Smooth muscle cell (in vitro differentiated cells): ENCODE results near the gene LTB4R. TPM values are rescaled to one million over a fixed set of nuclear protein-coding genes. Genes with fewer than 3 reads are reported as not detected.

ENCODE experiments used
- DNase-seq: peaks from one replicate; lab custom pipeline; 2025; ENCODE audit not compliant: unreplicated experiment; lab: John Stamatoyannopoulos, UW
- H2AFZ ChIP-seq: fragments of 200-600 bp; sonication (generic); 2 replicates; pipeline ENCODE4 v1.6.0; 2016; ENCODE audit warnings: antibody characterized with exemption, low read depth, mild to moderate bottlenecking
- H3F3A ChIP-seq: fragments of 200-600 bp; sonication (generic); 2 replicates; pipeline ENCODE4 v1.6.0; 2017; ENCODE audit warnings: antibody characterized with exemption, low read depth
- H3K27ac ChIP-seq: fragments of 200-600 bp; sonication (generic); 2 replicates; pipeline ENCODE4 v1.5.1; 2016; ENCODE audit warnings: low read depth, mild to moderate bottlenecking
- H3K27me3 ChIP-seq: fragments of 200-600 bp; sonication (generic); 2 replicates; pipeline ENCODE4 v1.6.1; 2016; ENCODE audit warnings: low read depth, mild to moderate bottlenecking
- H3K36me3 ChIP-seq: fragments of 200-600 bp; sonication (generic); 2 replicates; pipeline ENCODE4 v1.5.1; 2016; ENCODE audit warnings: low read depth
- H3K4me1 ChIP-seq: fragments of 200-600 bp; sonication (generic); 2 replicates; pipeline ENCODE4 v1.5.1; 2016; ENCODE audit warnings: low read depth
- H3K4me2 ChIP-seq: fragments of 200-600 bp; sonication (generic); 2 replicates; pipeline ENCODE4 v1.6.0; 2016; ENCODE audit warnings: mild to moderate bottlenecking
- H3K4me3 ChIP-seq: fragments of 200-600 bp; sonication (generic); 2 replicates; pipeline ENCODE4 v1.5.1; 2016; ENCODE audit warnings: mild to moderate bottlenecking
- H3K79me2 ChIP-seq: fragments of 200-600 bp; sonication (generic); 2 replicates; pipeline ENCODE4 v1.6.0; 2016; ENCODE audit warnings: low read depth, mild to moderate bottlenecking
- H3K9ac ChIP-seq: fragments of 200-600 bp; sonication (generic); 2 replicates; pipeline ENCODE4 v1.6.0; 2016; ENCODE audit warnings: low read depth
- H3K9me3 ChIP-seq: fragments of 200-600 bp; sonication (generic); replicated peaks from 2 replicates; pipeline ENCODE4 v1.5.1; 2016; ENCODE audit warnings: low read depth
- H4K20me1 ChIP-seq: fragments of 200-600 bp; sonication (generic); 2 replicates; pipeline ENCODE4 v1.6.0; 2016; ENCODE audit warnings: low read depth
- WGBS: methylation state at CpG from one replicate; pipeline ENCODE4 v1.1.7; 2016; ENCODE audit warnings: low lambda C conversion rate; 5-methylcytosine and 5-hydroxymethylcytosine counted together
- polyA plus RNA-seq: library from polyadenylated mRNA; unstranded; fragments of >200 nt; fragmentation: Nextera tagmentation; extraction: Ambion mirVana; gene quantifications from 2 replicates; pipeline ENCODE4 v1.2.1, GENCODE V29; 2016
- total RNA-seq: library from RNA; depleted of rRNA; stranded (reverse); fragments of >200 nt; gene quantifications from 2 replicates; pipeline ENCODE4 v1.2.3, GENCODE V29; 2014
- TF ChIP-seq, protein P1 (sequence below): fragments of 200-600 bp; sonication (generic); IDR thresholded peaks from 2 replicates; pipeline ENCODE4 v1.5.1; 2017; ENCODE audit warnings: borderline replicate concordance, mild to moderate bottlenecking, antibody characterized with exemption; ENCODE audit not compliant: insufficient read depth, poor library complexity, severe bottlenecking

The LTB4R gene
- total and polyA plus RNA-seq, 2 experiments from 2014 or later = 1.6 to 2.7 TPM

DNA sequence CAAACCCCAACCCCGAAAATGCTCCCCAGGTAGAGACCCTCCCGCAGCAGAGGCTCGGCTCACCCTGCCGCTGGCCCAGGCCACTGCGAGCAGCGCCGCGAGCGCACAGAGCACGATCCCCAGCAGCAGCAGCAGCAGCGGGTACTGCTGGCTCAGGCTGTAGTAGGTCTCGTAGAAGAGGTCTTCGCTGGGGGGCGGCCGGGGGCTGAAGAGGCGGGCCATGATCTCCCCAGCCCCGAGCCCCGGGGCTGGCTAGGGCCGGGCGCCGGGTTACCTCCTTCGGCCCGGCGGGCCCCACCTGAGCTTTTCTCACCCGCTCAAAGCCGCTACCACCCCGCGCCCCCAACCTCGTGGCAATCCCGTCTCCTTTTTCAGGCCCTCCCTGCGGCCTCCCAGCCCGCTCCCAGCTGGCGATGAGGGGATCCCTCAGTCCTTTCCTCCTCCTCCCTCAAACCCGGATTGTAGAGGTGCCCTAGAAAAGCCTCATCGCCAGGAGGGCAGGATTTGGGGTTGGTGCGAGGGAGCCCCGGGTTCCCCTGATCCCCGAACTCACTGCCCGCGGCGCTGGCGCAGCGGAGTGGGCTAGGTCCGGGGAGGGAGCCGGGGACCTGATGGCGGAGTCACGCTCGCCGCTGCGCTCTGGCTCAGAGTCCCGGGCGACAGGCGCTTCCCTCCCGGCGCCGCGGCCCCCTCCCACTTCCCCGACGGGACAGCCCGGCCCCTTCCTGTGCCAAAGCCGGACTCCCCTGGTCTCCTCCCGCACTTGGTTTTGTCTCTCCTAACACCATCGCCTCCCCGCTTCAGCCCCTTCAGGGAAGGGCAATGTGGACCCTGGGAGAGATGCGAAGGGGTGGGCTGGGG is 23.4 kb downstream of the LTB4R start, which contains the start of gene ADCY4:
TSS of gene ADCY4 (minus strand) at position 641 of the 861 bp plus-strand sequence. CDS start at position 222, 419 bp downstream.
- no peaks in the 10 kb centered on the region for H3K79me2 ChIP-seq
- no peak for DNase-seq
- no peaks in the 10 kb centered on the region for H4K20me1 ChIP-seq
- no peaks in the 10 kb centered on the region for H3K36me3 ChIP-seq
- H3K9me3 ChIP-seq = no peaks in the 10 kb centered on the region
- TF ChIP-seq, protein P1, sequence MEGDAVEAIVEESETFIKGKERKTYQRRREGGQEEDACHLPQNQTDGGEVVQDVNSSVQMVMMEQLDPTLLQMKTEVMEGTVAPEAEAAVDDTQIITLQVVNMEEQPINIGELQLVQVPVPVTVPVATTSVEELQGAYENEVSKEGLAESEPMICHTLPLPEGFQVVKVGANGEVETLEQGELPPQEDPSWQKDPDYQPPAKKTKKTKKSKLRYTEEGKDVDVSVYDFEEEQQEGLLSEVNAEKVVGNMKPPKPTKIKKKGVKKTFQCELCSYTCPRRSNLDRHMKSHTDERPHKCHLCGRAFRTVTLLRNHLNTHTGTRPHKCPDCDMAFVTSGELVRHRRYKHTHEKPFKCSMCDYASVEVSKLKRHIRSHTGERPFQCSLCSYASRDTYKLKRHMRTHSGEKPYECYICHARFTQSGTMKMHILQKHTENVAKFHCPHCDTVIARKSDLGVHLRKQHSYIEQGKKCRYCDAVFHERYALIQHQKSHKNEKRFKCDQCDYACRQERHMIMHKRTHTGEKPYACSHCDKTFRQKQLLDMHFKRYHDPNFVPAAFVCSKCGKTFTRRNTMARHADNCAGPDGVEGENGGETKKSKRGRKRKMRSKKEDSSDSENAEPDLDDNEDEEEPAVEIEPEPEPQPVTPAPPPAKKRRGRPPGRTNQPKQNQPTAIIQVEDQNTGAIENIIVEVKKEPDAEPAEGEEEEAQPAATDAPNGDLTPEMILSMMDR = no peak
- H3F3A ChIP-seq = no peaks in the 10 kb centered on the region
- H3K27ac ChIP-seq = no peak within 1 kb of the TSS
- peak within 1 kb of the TSS; percentile 35 for H3K4me3 ChIP-seq
- WGBS = 3% methylated on average over 60 of the region's 65 CpGs
- H2AFZ ChIP-seq = no peak within 1 kb of the TSS
- H3K4me1 ChIP-seq = peaks cover 10% of the 10 kb centered on the region
- H3K27me3 ChIP-seq = peaks cover 74% of the 10 kb centered on the region
- H3K4me2 ChIP-seq = peak within 1 kb of the TSS; percentile 73
- no peak within 1 kb of the TSS for H3K9ac ChIP-seq

DNA sequence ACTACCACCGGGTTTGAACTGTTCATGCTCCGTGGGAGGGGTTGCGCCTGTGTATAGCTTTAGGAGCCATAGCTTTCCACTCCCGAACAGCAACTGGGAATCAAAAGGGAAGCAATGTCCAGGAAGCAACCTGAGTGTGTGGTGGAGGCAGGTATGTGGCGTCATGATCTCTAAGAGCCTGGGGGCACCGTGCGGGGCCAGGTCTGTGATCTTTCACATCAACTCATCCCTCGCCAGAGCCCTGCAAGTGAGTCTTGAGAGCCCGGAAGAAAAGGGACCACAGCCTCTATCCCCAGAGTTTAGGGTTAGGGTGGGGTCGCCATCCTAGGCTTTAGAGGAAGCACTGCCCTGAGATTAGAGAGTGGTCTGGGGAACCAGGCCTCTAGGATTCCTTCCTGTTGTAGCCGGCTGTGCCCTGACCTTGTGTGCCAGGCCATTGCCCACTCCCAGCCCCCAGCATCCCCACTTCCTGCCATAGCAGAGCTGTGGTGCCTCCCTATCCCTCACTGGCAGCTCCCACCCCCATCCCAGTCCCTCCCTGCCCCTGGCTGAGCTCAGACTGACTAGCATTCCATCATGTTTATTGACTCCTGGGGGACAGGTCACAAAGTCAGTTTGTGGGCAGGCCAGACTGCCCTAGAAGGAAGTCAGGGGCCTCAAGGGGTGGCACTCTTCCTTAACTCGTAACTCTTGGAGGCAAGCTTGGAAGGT is 24.3 kb downstream of the LTB4R start:
- Histone ChIP-seq H3K27ac (no peak overlapping the region), H3F3A (no peaks in the 10 kb centered on the region), H3K4me2 (no peak overlapping the region), H3K4me3 (no peak overlapping the region), H3K36me3 (no peaks in the 10 kb centered on the region), H3K27me3 (peaks cover 83% of the 10 kb centered on the region), H3K9me3 (no peaks in the 10 kb centered on the region), H3K79me2 (no peaks in the 10 kb centered on the region), H4K20me1 (no peaks in the 10 kb centered on the region), H3K4me1 (peaks cover 11% of the 10 kb centered on the region), H2AFZ (no peak overlapping the region), H3K9ac (no peak overlapping the region)
- WGBS = 49% methylated on average over 12 of the region's 12 CpGs
- no peak for DNase-seq
- TF ChIP-seq, protein P1 = no peak

DNA sequence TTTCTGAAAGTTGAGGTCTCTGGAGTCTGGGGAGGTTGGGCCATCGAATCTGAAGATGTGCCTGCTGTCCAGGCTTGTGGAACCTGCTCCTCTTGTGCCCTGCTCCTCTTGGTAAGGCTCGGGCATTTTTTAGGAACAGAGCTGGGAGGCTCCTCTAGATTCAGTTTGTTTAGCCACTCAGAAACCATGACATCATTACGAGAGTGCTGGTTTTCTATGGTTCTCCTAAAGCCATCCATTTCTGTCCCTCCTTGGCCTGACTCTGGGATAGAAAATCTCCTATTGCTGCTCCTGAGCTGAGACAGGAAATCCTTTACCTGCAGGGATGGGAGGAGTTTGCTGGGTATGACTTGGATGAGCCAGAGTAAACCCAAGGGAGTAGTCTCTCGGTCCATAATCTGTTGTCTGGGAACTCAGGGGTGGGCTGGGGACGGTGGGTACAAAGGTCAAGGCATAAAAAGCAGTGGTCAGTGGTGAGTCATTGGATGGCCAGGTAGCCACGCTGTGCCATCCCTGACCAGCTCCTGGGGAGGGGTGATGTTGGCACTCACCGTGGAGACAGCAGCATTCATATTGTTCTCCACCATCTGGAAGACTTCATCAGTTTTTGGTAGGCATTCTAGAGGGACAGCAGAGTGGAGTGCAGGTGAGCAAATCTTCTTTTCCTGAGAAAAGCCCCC is 26.0 kb downstream of the LTB4R start:
- no peak overlapping the region for H2AFZ ChIP-seq
- H3K9me3 ChIP-seq = no peaks in the 10 kb centered on the region
- H4K20me1 ChIP-seq = no peaks in the 10 kb centered on the region
- H3K9ac ChIP-seq = no peak overlapping the region
- H3K36me3 ChIP-seq = no peaks in the 10 kb centered on the region
- H3K79me2 ChIP-seq = no peaks in the 10 kb centered on the region
- H3K27ac ChIP-seq = no peak overlapping the region
- H3K4me3 ChIP-seq = no peak overlapping the region
- 89% methylated on average over 7 of the region's 7 CpGs for WGBS
- DNase-seq = no peak
- H3K4me1 ChIP-seq = peaks cover 11% of the 10 kb centered on the region
- TF ChIP-seq, protein P1 = no peak
- no peaks in the 10 kb centered on the region for H3F3A ChIP-seq
- peaks cover 96% of the 10 kb centered on the region for H3K27me3 ChIP-seq
- H3K4me2 ChIP-seq = no peak overlapping the region
